Bronchial epithelial cell (primary cell): ENCODE measurements around the gene TAF1B. TPM values are rescaled to one million over a fixed set of nuclear protein-coding genes. Genes with fewer than 3 reads are reported as not detected.

Source experiments
- DNase-seq: peaks from one replicate; pipeline ENCODE4 v3.0.0-alpha.2; 2010; ENCODE audit warnings: low read depth
- FAIRE-seq: peaks from 2 replicates; lab custom pipeline; 2011; peaks lifted over from hg19 to GRCh38; lab: Jason Lieb, UNC
- H3K27me3 ChIP-seq: 2 replicates; pipeline ENCODE4 v1.5.1; 2011; ENCODE audit warnings: low read length; ENCODE audit not compliant: control insufficient read depth, insufficient read depth
- H3K36me3 ChIP-seq: 2 replicates; pipeline ENCODE4 v1.5.1; 2011; ENCODE audit warnings: low read length; ENCODE audit not compliant: control insufficient read depth, insufficient read depth
- H3K4me3 ChIP-seq: 2 replicates; pipeline ENCODE4 v1.5.1; 2011; ENCODE audit warnings: mild to moderate bottlenecking, low read depth, low read length, control low read depth
- total RNA-seq: library from RNA; depleted of rRNA; stranded (reverse); fragments of >200 nt; gene quantifications from 2 replicates; pipeline ENCODE4 v1.2.1, GENCODE V29; 2014
- TF ChIP-seq, protein P1 (sequence below): IDR thresholded peaks from 2 replicates; pipeline ENCODE4 v1.5.1; 2011; ENCODE audit warnings: mild to moderate bottlenecking, moderate library complexity, low read length, control low read depth, inconsistent platforms; ENCODE audit not compliant: insufficient read depth, severe bottlenecking

TAF1B gene
- total RNA-seq, 1 donor from 2014 or later: 28.7 TPM

DNA sequence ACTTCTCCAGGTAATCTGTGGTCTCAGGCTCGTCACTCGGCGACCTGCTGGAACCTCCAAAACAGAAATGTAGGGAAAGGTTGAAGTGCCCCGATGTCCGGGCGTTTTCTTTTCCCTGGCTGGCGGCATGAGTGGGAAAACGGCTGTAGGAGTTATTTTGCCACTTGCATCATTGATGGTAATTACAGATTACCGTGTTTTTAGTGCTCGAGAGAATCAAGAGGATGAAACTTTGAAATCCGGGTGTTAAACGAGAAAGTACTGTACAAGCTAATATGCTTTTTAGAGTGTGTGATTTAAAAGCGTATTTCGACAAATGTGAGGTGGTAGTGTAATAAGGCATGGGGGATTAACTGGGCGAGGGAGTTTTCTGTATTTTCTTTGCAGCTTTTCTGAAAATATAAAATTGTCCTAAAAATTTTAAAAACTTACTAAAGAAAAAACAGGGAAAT, 109.0 kb downstream of the TAF1B start:
- Histone ChIP-seq H3K36me3 (peaks cover 11% of the 10 kb centered on the region), H3K4me3 (peak overlapping the region; percentile 74), H3K27me3 (no peaks in the 10 kb centered on the region)
- TF ChIP-seq, protein P1, sequence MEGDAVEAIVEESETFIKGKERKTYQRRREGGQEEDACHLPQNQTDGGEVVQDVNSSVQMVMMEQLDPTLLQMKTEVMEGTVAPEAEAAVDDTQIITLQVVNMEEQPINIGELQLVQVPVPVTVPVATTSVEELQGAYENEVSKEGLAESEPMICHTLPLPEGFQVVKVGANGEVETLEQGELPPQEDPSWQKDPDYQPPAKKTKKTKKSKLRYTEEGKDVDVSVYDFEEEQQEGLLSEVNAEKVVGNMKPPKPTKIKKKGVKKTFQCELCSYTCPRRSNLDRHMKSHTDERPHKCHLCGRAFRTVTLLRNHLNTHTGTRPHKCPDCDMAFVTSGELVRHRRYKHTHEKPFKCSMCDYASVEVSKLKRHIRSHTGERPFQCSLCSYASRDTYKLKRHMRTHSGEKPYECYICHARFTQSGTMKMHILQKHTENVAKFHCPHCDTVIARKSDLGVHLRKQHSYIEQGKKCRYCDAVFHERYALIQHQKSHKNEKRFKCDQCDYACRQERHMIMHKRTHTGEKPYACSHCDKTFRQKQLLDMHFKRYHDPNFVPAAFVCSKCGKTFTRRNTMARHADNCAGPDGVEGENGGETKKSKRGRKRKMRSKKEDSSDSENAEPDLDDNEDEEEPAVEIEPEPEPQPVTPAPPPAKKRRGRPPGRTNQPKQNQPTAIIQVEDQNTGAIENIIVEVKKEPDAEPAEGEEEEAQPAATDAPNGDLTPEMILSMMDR: no peak
- DNase-seq (no peak), FAIRE-seq (no peak)

DNA sequence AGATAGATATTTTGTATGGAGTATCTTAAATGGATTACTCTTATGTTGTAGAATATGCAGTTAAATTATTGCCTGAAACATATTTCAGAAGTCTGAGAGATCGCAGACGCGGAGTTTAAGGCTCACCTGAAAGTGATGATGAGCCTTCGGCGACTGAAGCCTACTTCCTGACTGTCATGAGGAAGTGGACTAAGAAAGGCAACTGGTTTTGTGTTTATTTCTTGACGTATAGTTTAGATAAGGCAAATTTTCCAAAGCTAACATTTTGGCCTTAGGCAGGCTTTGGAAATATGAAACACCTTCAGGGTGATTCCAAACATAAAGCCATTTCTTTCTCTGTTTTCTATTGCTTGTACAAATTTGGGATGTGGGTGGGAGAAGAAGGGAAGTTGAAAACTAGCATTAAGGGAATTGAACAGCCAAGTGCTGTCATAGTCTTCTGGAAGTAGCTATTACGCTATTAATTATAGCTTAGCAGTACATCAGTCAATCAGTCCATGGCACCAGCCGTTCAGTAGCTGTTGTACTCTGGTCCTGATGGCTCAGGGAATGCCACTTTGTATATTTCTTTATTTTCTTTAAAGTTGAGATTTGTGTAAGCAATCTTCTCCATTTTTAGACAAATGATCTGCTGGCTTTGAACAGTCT, 109.7 kb downstream of the TAF1B start:
- TF ChIP-seq, protein P1: no peak

DNA sequence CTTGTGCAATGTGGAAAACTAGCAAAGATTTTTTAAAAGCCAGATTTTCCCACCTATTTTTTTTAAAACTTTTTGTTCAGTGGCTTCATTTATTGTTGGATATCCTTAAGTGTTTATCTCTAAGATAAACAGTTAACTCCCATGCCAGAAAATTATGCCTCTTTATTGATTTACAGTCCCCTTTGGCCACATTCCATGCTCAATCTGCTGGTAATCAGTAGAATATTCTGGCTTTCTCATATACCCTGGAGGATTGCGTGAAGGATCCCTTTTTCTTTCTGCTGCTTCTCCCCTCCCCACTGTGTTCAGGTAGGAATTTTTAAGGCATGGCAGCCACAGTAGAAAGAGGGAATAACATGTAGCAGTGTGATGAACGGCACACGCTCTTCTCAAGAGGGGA, 110.9 kb downstream of the TAF1B start:
- TF ChIP-seq, protein P1: no peak
- no peaks in the 10 kb centered on the region for H3K27me3 ChIP-seq

More for the DNA sequence above, 109.7 kb downstream of the TAF1B start:
- peak overlapping the region; percentile 74 for H3K4me3 ChIP-seq
- H3K36me3 ChIP-seq: peaks cover 12% of the 10 kb centered on the region
- DNase-seq: peak; percentile 30
- H3K27me3 ChIP-seq: no peaks in the 10 kb centered on the region
- FAIRE-seq: no peak

DNA sequence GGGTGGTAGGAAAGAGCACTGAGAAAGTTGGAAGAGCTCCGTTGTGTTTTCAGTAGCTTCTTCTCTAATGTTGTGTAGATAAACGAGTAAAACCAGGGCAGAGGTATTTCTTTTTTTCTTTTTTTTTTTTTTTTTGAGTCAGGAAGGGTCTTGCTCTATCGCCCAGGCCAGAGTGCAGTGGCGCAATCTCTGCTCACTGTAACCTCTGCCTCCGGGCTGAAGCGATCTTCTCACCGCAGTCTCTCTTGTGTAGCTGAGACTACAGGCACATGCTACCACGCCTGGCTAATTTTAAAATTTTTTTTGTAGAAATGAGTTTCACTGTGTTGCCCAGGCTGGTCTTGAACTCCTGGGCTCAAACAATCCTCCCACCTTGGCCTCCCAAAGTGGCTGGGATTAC, 114.8 kb downstream of the TAF1B start:
- FAIRE-seq (no peak), DNase-seq (no peak)
- Histone ChIP-seq H3K36me3 (peaks cover 23% of the 10 kb centered on the region), H3K4me3 (no peak overlapping the region), H3K27me3 (no peaks in the 10 kb centered on the region)
- TF ChIP-seq, protein P1: no peak

More for the DNA sequence above, 110.9 kb downstream of the TAF1B start:
- Histone ChIP-seq H3K4me3 (no peak overlapping the region), H3K36me3 (peaks cover 16% of the 10 kb centered on the region)
- DNase-seq: no peak
- FAIRE-seq: no peak

DNA sequence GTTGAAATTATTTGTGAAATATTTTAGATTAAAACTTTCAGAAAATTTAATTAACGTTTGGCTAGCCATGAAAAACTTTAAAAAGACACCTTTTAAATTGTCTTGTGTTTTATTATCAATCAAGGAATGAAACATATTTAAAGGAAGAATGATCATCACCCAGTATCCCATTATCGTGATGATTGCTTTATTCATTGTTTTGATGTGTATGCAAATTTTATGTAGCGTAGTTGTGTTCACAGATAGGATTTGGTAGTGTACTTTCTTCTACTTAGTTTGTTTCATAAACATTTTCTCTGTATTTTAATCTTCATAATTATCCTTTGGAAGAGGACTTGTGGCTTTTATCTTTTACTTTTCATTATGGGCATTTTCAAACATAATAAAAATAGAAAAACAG, 116.0 kb downstream of the TAF1B start:
- H3K27me3 ChIP-seq: no peaks in the 10 kb centered on the region

More for the DNA sequence above, 116.0 kb downstream of the TAF1B start:
- FAIRE-seq (no peak), DNase-seq (no peak)
- Histone ChIP-seq H3K4me3 (no peak overlapping the region), H3K36me3 (peaks cover 32% of the 10 kb centered on the region)
- TF ChIP-seq, protein P1: no peak
